Stimulated activated CD8-positive, alpha-beta memory T cell treated with anti-CD3 and anti-CD28 coated beads, Interleukin-4, amount 100 ng/mL, for 24 hours (primary cell): ENCODE data around the gene DPM1.

Experiments used
- DNase-seq: peaks from one replicate; pipeline ENCODE4 v3.0.0-alpha.2; 2020; ENCODE audit warnings: low read depth

DPM1 gene

GRCh38 chr20:50930139-50930975 is 28.0 kb downstream of the DPM1 start:
- no peak for DNase-seq

- peak; percentile 85 for DNase-seq
These were observed 28.8 kb downstream of the DPM1 start for GRCh38 chr20:50929299-50930138.

- no peak for DNase-seq
These were observed 29.9 kb downstream of the DPM1 start for GRCh38 chr20:50928469-50928868.

GRCh38 chr20:50926530-50926929 is 31.8 kb downstream of the DPM1 start:
- DNase-seq: no peak

GRCh38 chr20:50924261-50924920 is 33.9 kb downstream of the DPM1 start:
- no peak for DNase-seq

- DNase-seq: no peak
These were observed 36.4 kb downstream of the DPM1 start for GRCh38 chr20:50921803-50922501.

GRCh38 chr20:50920997-50921396 is 37.3 kb downstream of the DPM1 start:
- DNase-seq: no peak

GRCh38 chr20:50919567-50919966 is 38.8 kb downstream of the DPM1 start:
- no peak for DNase-seq

GRCh38 chr20:50918403-50918802 is 39.9 kb downstream of the DPM1 start:
- no peak for DNase-seq

GRCh38 chr20:50916934-50917333 is 41.4 kb downstream of the DPM1 start:
- no peak for DNase-seq

GRCh38 chr20:50916257-50916656 is 42.1 kb downstream of the DPM1 start:
- no peak for DNase-seq

GRCh38 chr20:50915424-50915823 is 42.9 kb downstream of the DPM1 start:
- DNase-seq: no peak

GRCh38 chr20:50913690-50914375 is 44.5 kb downstream of the DPM1 start:
- DNase-seq: no peak

- DNase-seq: no peak
These were observed 46.6 kb downstream of the DPM1 start for GRCh38 chr20:50911716-50912115.

GRCh38 chr20:50911030-50911429 is 47.3 kb downstream of the DPM1 start:
- DNase-seq: no peak

GRCh38 chr20:50909413-50909812 is 48.9 kb downstream of the DPM1 start:
- DNase-seq: no peak

- no peak for DNase-seq
These were observed 54.2 kb downstream of the DPM1 start for GRCh38 chr20:50904067-50904570.

- DNase-seq: no peak
These were observed 54.8 kb downstream of the DPM1 start for GRCh38 chr20:50903353-50904051.

GRCh38 chr20:50901301-50901700 is 57.0 kb downstream of the DPM1 start:
- DNase-seq: no peak

GRCh38 chr20:50900261-50900660 is 58.1 kb downstream of the DPM1 start:
- DNase-seq: no peak

GRCh38 chr20:50898475-50898874 is 59.9 kb downstream of the DPM1 start:
- no peak for DNase-seq
